Sciatic nerve (tissue), 2 donors: ENCODE results near the gene HSP90AB1. TPM values are rescaled to one million over a fixed set of nuclear protein-coding genes. Genes with fewer than 3 reads are reported as not detected.

Experiments
- ATAC-seq: fragments of 200-7000 bp; cut with Tn5 transposase; one replicate; pipeline ENCODE4 v1.9.1; 2020; ENCODE audit warnings: mild to moderate bottlenecking, moderate library complexity
- DNase-seq: peaks from one replicate; pipeline ENCODE4 v3.0.0-alpha.2; 2020; ENCODE audit warnings: low spot score
- intact Hi-C: fragments of 100-400 bp; cut with DNase I; formaldehyde crosslinking; loops from one replicate; pipeline ENCODE4 v1.14.2; 2022
- total RNA-seq: library from RNA; stranded (reverse); fragmentation: NEBNext Ultra II Directional; extraction: Animal tissue kit (Norgen Biotek cat#: 25700); gene quantifications from one replicate; pipeline ENCODE4 v1.2.1, GENCODE V29; 2021
- donor health status: DM: no; HTN: no; CAD: no.
- donor health status: DM: no; HTN: no; CAD: no.

Gene HSP90AB1
- total RNA-seq, 1 donor from 2014 or later = 470 TPM

GRCh38 chr6:44273617-44274016 lies 26.7 kb downstream of the HSP90AB1 start:
- intact Hi-C loops = no loop called here
- ATAC-seq (no peak), DNase-seq (no peak)

- intact Hi-C loops = no loop called here
- no peak for DNase-seq
- ATAC-seq = no peak
These were observed 28.4 kb downstream of the HSP90AB1 start for GRCh38 chr6:44275271-44275748.

GRCh38 chr6:44275749-44276648 lies 29.1 kb downstream of the HSP90AB1 start:
- DNase-seq (no peak), ATAC-seq (no peak)
- intact Hi-C loops = no loop called here

- ATAC-seq (no peak), DNase-seq (no peak)
- intact Hi-C loops = no loop called here
These were observed 30.1 kb downstream of the HSP90AB1 start for GRCh38 chr6:44276667-44277640.

GRCh38 chr6:44277763-44278162 lies 30.9 kb downstream of the HSP90AB1 start:
- DNase-seq = no peak
- intact Hi-C loops = no loop called here
- ATAC-seq = no peak

GRCh38 chr6:44278315-44278714 lies 31.4 kb downstream of the HSP90AB1 start:
- intact Hi-C loops = no loop called here
- ATAC-seq = no peak
- no peak for DNase-seq

- ATAC-seq (no peak), DNase-seq (no peak)
- intact Hi-C loops = no loop called here
These were observed 32.1 kb downstream of the HSP90AB1 start for GRCh38 chr6:44278774-44279697.

- intact Hi-C loops = no loop called here
- ATAC-seq (no peak), DNase-seq (no peak)
These were observed 37.2 kb downstream of the HSP90AB1 start for GRCh38 chr6:44284121-44284520.

GRCh38 chr6:44284867-44285266 lies 38.0 kb downstream of the HSP90AB1 start:
- no peak for DNase-seq
- intact Hi-C loops = no loop called here
- ATAC-seq = no peak

GRCh38 chr6:44285552-44286284 lies 38.8 kb downstream of the HSP90AB1 start:
- DNase-seq (no peak), ATAC-seq (no peak)
- intact Hi-C loops = no loop called here

DNA sequence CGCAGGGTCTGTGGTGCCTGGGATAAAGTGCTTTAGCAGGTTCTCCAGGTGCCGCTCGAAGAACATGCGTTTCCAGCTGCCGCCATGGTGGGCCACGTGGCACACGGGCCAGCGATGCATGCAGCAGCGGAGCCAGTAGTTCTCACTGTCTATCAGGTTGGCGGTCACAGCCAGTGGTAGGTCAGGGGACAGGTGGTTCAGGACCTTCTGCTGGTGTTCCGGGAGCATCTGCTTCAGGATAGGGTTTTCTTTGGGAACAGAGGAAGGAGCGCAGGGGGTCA lies 39.3 kb downstream of the HSP90AB1 start:
- ATAC-seq = no peak
- DNase-seq = no peak
- intact Hi-C loops = no loop called here

DNA sequence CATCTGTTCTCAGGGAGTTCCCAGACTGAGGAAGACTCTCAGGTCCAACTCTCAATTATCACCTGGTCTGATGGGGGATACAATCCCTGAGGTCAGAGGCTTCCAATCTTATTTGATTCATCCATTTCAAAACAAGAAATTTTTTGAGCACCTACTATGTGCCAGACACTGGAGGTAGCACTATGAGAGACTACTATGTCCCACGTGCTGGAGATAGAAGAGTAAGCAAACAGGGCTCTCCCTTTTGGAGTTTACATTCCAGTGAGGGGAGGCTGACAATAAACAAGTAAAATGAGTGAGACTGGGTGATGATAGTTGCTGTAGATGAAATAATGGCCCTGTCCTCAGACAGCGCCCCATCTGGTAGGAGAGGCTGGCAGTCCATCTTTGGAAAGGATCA lies 39.8 kb downstream of the HSP90AB1 start:
- intact Hi-C loops = no loop called here
- ATAC-seq (no peak), DNase-seq (no peak)

DNA sequence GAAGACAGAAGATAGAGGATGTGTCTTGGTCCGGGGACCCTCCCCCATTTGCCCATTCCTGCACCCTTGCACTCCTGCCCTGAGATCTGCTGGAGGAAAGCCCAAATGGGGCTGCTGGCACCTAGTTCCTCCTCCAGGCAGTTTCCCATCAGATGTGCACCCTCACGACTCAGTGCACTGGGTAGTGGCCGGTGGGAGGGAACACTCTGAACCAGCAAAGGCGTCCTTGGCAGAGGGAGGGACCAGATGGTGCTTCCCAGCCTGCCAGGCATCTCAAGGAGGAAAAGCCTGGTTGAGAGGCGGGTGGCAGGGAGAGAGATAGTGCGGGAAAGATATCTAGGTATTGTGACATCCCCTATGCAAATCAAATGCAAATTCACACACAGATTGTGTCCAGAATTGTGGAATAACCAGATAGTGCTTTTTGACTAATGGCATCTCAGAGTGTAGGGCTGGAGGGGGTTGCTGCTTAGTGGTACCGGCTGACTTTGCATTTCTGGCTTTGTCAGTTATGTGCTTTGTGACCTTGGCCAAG lies 42.9 kb downstream of the HSP90AB1 start:
- intact Hi-C loops = no loop called here
- ATAC-seq (no peak), DNase-seq (no peak)

DNA sequence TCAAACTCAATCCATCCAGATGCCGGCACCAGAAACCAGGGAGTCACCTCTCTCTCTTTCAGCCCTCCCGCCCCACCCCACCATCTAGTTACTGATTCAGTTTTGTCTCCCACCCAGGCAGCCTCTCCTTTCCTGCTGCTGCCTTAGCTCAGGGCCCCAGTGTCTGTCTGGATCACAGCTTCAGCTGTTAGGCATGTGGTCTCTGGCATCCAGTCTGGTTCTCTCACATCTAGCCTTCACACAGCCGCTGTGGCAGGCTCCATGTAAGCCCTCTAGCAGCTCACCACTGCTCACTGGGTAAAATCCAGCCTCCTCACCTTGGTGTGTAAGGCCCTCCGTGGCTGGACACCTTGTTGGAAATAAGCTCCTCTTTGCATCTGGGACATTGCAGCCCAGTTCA lies 44.9 kb downstream of the HSP90AB1 start:
- DNase-seq (no peak), ATAC-seq (no peak)
- intact Hi-C loops = no loop called here

GRCh38 chr6:44292661-44293365 lies 45.9 kb downstream of the HSP90AB1 start:
- intact Hi-C loops = no loop called here
- no peak for ATAC-seq
- DNase-seq = no peak

DNA sequence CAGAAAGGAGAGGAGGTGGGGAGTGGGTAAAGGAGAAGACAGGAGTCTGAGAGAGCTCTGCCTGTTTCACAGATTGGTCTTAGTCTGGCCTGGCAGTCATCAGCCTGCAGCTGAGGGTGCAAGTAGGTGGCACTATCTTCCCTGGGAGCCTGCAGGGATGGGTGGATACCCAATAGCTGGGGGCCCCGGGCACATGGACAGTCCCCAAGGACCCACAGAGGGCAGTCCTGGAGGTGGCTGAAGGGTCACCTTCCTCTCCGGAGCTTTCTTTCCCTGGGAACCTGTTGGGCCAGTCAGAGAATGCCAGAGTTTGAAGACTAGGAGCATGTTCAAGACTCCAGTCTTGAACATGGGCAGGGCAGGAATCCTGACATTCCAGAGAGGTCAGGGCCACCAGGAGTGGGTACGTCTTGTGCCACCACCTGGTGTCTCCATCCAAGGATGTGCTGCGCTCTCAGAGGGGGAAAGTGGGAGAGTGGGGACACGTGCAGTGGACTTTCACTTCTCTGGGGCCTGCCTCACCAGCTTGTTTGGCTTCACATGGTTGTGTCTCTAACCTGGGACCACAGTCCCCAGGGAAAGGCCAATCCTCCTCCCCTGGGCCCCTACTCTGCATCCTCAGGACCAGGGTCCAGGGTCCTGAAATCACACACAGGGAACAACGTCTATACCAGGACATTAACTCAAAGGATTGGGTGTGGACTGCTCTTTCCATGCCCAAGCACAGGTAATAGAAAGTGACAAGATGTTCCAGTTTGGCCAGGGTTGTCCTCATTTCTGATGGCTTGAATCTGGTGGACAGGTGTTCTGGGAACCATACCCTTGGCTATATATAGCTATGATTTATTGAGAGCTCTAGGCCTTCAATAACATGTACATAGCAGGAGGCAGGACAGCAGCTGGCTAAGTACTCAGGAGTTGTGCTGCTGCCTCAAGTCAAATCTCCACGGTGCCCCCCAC lies 48.2 kb downstream of the HSP90AB1 start:
- no peak for ATAC-seq
- DNase-seq = no peak
- intact Hi-C loops = no loop called here
